Inflammatory macrophage (primary cell): Measurements from ENCODE around the gene SCAI.
"Not testable (repeated sequence)": the region's sequence is repeated elsewhere in the genome, so short reads cannot be mapped to it uniquely, and the experiment has no call there.

ENCODE experiments used
- DNase-seq, 2 donors: peaks; one replicate each; pipeline ENCODE4 v3.0.0-alpha.2; 2020 to 2022

The SCAI gene

GRCh38 chr9:125103021-125103420 is 40.3 kb downstream of the SCAI start:
- no peak for DNase-seq

GRCh38 chr9:125100822-125101221 is 42.5 kb downstream of the SCAI start:
- no peak for DNase-seq

GRCh38 chr9:125099816-125100215 is 43.5 kb downstream of the SCAI start:
- no peak for DNase-seq

GRCh38 chr9:125095821-125096443 is 47.4 kb downstream of the SCAI start:
- no peak for DNase-seq

- DNase-seq, result no peak
Observed at GRCh38 chr9:125091121-125091520, 52.2 kb downstream of the SCAI start.

GRCh38 chr9:125089331-125089730 is 54.0 kb downstream of the SCAI start:
- no peak for DNase-seq

GRCh38 chr9:125088752-125089151 is 54.6 kb downstream of the SCAI start:
- DNase-seq, result peak; percentile 9 to 19

GRCh38 chr9:125085703-125086477 is 57.4 kb downstream of the SCAI start:
- no peak for DNase-seq

- DNase-seq, result not testable (repeated sequence)
Observed at GRCh38 chr9:125082197-125082596, 61.1 kb downstream of the SCAI start.

- not testable (repeated sequence) for DNase-seq
Observed at GRCh38 chr9:125080797-125081196, 62.5 kb downstream of the SCAI start.

GRCh38 chr9:125079931-125080330 is 63.4 kb downstream of the SCAI start:
- DNase-seq, result no peak

GRCh38 chr9:125075997-125076396 is 67.3 kb downstream of the SCAI start:
- no peak for DNase-seq

- DNase-seq, result no peak
Observed at GRCh38 chr9:125074976-125075375, 68.4 kb downstream of the SCAI start.

GRCh38 chr9:125066839-125067619 is 76.3 kb downstream of the SCAI start:
- DNase-seq, result no peak

GRCh38 chr9:125061391-125061790 is 81.9 kb downstream of the SCAI start:
- no peak for DNase-seq

GRCh38 chr9:125049212-125050049 is 93.9 kb downstream of the SCAI start:
- DNase-seq, result no peak

GRCh38 chr9:125043631-125044030 is 99.7 kb downstream of the SCAI start:
- DNase-seq, result no peak

- DNase-seq, result no peak
Observed at GRCh38 chr9:125043148-125043547, 100.2 kb downstream of the SCAI start.

- DNase-seq, result no peak
Observed at GRCh38 chr9:125038166-125038565, 105.2 kb downstream of the SCAI start.

GRCh38 chr9:125028041-125028440 is 115.3 kb downstream of the SCAI start:
- no peak for DNase-seq

GRCh38 chr9:125024917-125025316 is 118.4 kb downstream of the SCAI start:
- no peak for DNase-seq

- DNase-seq, result no peak
Observed at GRCh38 chr9:125021069-125021468, 122.3 kb downstream of the SCAI start.

- DNase-seq, result not testable (repeated sequence)
Observed at GRCh38 chr9:125015655-125016054, 127.7 kb downstream of the SCAI start.
